ENCODE measurements around the gene ADTRP. TPM values are rescaled to one million over a fixed set of nuclear protein-coding genes. Genes with fewer than 3 reads are reported as not detected.

The ADTRP gene
- total RNA-seq, 1 experiment from 2014 or later = 0.86 TPM

DNA sequence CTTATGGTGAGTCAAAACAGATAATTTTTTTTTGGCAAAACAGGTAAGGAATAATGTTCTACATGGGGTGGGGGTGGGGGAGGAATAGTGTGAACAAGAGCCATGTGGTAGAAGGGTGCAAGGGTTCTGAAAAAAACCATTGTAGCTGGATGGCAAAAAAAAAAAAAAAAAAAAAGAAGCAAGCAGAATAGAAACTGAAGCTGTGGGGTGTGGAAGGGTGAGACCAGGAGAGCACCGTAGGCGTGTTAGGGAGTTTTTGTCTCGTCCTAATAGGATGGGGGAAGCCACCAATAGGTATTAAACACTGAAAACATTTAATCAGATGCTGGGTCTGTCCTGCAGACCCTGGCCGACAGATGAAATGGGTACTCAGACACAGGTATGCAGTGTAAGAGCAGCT is 110.1 kb downstream of the ADTRP start (continued):
- TF ChIP-seq, protein P1, sequence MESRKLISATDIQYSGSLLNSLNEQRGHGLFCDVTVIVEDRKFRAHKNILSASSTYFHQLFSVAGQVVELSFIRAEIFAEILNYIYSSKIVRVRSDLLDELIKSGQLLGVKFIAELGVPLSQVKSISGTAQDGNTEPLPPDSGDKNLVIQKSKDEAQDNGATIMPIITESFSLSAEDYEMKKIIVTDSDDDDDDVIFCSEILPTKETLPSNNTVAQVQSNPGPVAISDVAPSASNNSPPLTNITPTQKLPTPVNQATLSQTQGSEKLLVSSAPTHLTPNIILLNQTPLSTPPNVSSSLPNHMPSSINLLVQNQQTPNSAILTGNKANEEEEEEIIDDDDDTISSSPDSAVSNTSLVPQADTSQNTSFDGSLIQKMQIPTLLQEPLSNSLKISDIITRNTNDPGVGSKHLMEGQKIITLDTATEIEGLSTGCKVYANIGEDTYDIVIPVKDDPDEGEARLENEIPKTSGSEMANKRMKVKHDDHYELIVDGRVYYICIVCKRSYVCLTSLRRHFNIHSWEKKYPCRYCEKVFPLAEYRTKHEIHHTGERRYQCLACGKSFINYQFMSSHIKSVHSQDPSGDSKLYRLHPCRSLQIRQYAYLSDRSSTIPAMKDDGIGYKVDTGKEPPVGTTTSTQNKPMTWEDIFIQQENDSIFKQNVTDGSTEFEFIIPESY (IDR thresholded peaks at IDR 0.05; ENCODE audit: extremely low read depth, insufficient replicate concordance, low read length) = no peak
- TF ChIP-seq TCF7L2 (IDR thresholded peaks at IDR 0.05; ENCODE audit: borderline replicate concordance, extremely low read depth, insufficient read depth, insufficient read length) = no peak

DNA sequence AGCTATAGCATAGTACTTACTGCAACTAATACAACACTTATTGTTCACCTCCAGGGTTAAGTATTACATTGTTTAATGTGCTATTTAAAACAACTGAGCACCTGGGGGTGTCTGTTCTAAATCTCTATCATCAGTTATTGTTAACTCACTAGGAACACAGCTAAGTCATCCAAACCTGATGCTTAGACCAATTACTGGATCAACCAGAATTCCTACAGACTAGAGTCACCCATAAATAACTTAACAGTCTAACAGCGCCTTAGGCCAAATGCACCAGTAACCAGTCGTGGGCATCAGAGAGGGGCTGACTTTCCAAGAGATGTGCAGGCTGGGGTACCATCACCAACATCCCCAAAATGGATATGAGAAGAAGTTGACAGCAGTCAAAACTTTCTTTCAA is 110.7 kb downstream of the ADTRP start:
- no peaks in the 10 kb centered on the region for H3K36me3 ChIP-seq (ENCODE audit: control insufficient read depth in 1 of 2, insufficient read depth in 2 of 2, low read length in 2 of 2)
- no peak overlapping the region for H3K9ac ChIP-seq (ENCODE audit: low read length)
- no peaks in the 10 kb centered on the region for H3K27me3 ChIP-seq (ENCODE audit: insufficient read depth, low read length)
- H4K20me1 ChIP-seq (ENCODE audit: insufficient read depth) = no peaks in the 10 kb centered on the region
- H3K4me3 ChIP-seq (replicated peaks in 1 of 2; ENCODE audit: low read depth in 1 of 2, low read length in 2 of 2) = no peak overlapping the region
- no peak for ATAC-seq
- ChIA-PET CTCF (interaction anchor here (2.1 kb wide), 1 partner anchor 12 kb away, joined by 8 read pairs; no protein-coding TSS in a partner anchor), POLR2A (no interaction called here), RAD21 (ENCODE audit: low non-redundant PET in 1 of 2, low total read pairs in 2 of 2, uncharacterized antibody in 2 of 2, unreplicated experiment in 2 of 2) (no interaction called here)
- H3K4me1 ChIP-seq (ENCODE audit: control insufficient read depth in 1 of 2, insufficient read depth in 2 of 2, low read length in 2 of 2) = no peaks in the 10 kb centered on the region
- H3K9me2 ChIP-seq (ENCODE audit: insufficient read depth) = no peaks in the 10 kb centered on the region
- no TSS peak for BruUV-seq (replicated peaks)
- no peak overlapping the region for H2AFZ ChIP-seq (ENCODE audit: low read depth, low read length, poor library complexity, severe bottlenecking)
- no peaks in the 10 kb centered on the region for H3K9me3 ChIP-seq (ENCODE audit: control insufficient read depth in 1 of 2, insufficient read depth in 1 of 2, low read depth in 1 of 2, low read length in 2 of 2)
- DNase-seq (ENCODE audit: low read depth, low spot score) = no peak
- H3K4me2 ChIP-seq (ENCODE audit: low read length) = no peak overlapping the region
- H3K79me2 ChIP-seq (ENCODE audit: insufficient read depth, low read length) = no peaks in the 10 kb centered on the region
- TF ChIP-seq ZNF274 (IDR thresholded peaks at IDR 0.05; ENCODE audit: low read depth, low read length) = no peak
- no peak overlapping the region for H3K27ac ChIP-seq (ENCODE audit: low read depth, low read length)
- intact Hi-C loops (cut with micrococcal nuclease) = no loop called here

Measured in HCT116 (cell line).